ENCODE results near the gene LIMK2. TPM values are rescaled to one million over a fixed set of nuclear protein-coding genes. Genes with fewer than 3 reads are reported as not detected.

Gene LIMK2
- total RNA-seq, 1 donor from 2014 or later = 37.2 TPM

DNA sequence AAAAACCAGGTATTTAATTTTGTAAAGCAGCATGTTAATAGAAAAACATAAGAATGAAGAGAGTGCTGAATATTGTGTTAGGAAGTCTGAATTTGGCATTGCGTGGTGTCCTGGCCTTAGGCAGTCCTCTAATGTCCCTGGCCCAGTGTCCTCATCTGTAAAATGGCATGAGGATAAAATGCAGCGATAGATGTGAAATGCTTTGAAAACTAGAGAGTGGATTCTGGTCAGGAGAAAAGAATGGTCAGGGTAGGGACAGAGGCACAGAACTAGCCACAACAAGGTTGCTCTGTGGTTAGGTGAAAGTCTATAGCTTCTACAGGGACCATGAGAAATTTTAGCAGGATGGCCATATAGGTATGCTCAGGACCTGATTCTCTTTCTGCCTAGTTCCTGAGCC, 33.2 kb upstream of the LIMK2 start:
- no peaks in the 10 kb centered on the region for H3K27me3 ChIP-seq (ENCODE audit: control insufficient read depth, insufficient read depth, low read length)
- peaks cover 2% of the 10 kb centered on the region for H3K36me3 ChIP-seq (ENCODE audit: control insufficient read depth, insufficient read depth, low read length)
- H3K4me3 ChIP-seq (ENCODE audit: low read depth, low read length) = no peak overlapping the region
- no peak for DNase-seq (ENCODE audit: low read depth)
- TF ChIP-seq, protein P1, sequence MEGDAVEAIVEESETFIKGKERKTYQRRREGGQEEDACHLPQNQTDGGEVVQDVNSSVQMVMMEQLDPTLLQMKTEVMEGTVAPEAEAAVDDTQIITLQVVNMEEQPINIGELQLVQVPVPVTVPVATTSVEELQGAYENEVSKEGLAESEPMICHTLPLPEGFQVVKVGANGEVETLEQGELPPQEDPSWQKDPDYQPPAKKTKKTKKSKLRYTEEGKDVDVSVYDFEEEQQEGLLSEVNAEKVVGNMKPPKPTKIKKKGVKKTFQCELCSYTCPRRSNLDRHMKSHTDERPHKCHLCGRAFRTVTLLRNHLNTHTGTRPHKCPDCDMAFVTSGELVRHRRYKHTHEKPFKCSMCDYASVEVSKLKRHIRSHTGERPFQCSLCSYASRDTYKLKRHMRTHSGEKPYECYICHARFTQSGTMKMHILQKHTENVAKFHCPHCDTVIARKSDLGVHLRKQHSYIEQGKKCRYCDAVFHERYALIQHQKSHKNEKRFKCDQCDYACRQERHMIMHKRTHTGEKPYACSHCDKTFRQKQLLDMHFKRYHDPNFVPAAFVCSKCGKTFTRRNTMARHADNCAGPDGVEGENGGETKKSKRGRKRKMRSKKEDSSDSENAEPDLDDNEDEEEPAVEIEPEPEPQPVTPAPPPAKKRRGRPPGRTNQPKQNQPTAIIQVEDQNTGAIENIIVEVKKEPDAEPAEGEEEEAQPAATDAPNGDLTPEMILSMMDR (IDR thresholded peaks at IDR 0.05; ENCODE audit: insufficient read depth, low read length, poor library complexity, severe bottlenecking) = no peak

GRCh38 chr22:31179345-31179744, 32.8 kb upstream of the LIMK2 start:
- Histone ChIP-seq H3K27me3 (ENCODE audit: control insufficient read depth, insufficient read depth, low read length) (no peaks in the 10 kb centered on the region), H3K4me3 (ENCODE audit: low read depth, low read length) (no peak overlapping the region), H3K36me3 (ENCODE audit: control insufficient read depth, insufficient read depth, low read length) (peaks cover 2% of the 10 kb centered on the region)
- TF ChIP-seq, protein P1 (IDR thresholded peaks at IDR 0.05; ENCODE audit: insufficient read depth, low read length, poor library complexity, severe bottlenecking) = no peak
- DNase-seq (ENCODE audit: low read depth) = peak; percentile 52

- Histone ChIP-seq H3K27me3 (ENCODE audit: control insufficient read depth, insufficient read depth, low read length) (no peaks in the 10 kb centered on the region), H3K4me3 (ENCODE audit: low read depth, low read length) (no peak overlapping the region), H3K36me3 (ENCODE audit: control insufficient read depth, insufficient read depth, low read length) (peaks cover 2% of the 10 kb centered on the region)
- TF ChIP-seq, protein P1 (IDR thresholded peaks at IDR 0.05; ENCODE audit: insufficient read depth, low read length, poor library complexity, severe bottlenecking) = no peak
- DNase-seq (ENCODE audit: low read depth) = no peak
Observed at GRCh38 chr22:31184015-31184414, 28.1 kb upstream of the LIMK2 start.

GRCh38 chr22:31185056-31185455, 27.0 kb upstream of the LIMK2 start:
- TF ChIP-seq, protein P1 (IDR thresholded peaks at IDR 0.05; ENCODE audit: insufficient read depth, low read length, poor library complexity, severe bottlenecking) = no peak
- Histone ChIP-seq H3K27me3 (ENCODE audit: control insufficient read depth, insufficient read depth, low read length) (no peaks in the 10 kb centered on the region), H3K36me3 (ENCODE audit: control insufficient read depth, insufficient read depth, low read length) (no peaks in the 10 kb centered on the region), H3K4me3 (ENCODE audit: low read depth, low read length) (no peak overlapping the region)
- no peak for DNase-seq (ENCODE audit: low read depth)

GRCh38 chr22:31187627-31188026, 24.5 kb upstream of the LIMK2 start:
- TF ChIP-seq, protein P1 (IDR thresholded peaks at IDR 0.05; ENCODE audit: insufficient read depth, low read length, poor library complexity, severe bottlenecking) = no peak
- Histone ChIP-seq H3K27me3 (ENCODE audit: control insufficient read depth, insufficient read depth, low read length) (no peaks in the 10 kb centered on the region), H3K36me3 (ENCODE audit: control insufficient read depth, insufficient read depth, low read length) (no peaks in the 10 kb centered on the region)

DNA sequence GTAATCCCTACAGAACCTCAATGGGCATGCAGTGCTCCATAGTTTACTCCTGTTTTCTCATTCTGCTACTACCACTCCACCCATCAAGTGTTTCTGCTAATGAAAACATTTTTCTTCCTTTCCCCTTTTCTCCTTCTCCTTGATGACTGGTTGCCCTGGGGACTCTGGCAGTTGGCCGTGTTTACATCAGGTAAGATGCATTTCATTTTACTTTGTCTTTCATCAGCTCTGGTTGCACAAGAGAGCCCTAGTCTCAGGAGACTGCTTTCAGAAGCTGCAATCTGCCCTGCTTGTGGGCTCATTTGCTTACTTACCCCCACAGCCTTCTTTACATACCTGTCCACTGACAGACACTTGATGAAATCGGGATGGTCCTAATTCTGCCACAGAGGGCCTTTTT, 19.6 kb upstream of the LIMK2 start:
- Histone ChIP-seq H3K4me3 (ENCODE audit: low read depth, low read length) (no peak overlapping the region), H3K36me3 (ENCODE audit: control insufficient read depth, insufficient read depth, low read length) (no peaks in the 10 kb centered on the region), H3K27me3 (ENCODE audit: control insufficient read depth, insufficient read depth, low read length) (no peaks in the 10 kb centered on the region)
- DNase-seq (ENCODE audit: low read depth) = peak; percentile 10
- TF ChIP-seq, protein P1 (IDR thresholded peaks at IDR 0.05; ENCODE audit: insufficient read depth, low read length, poor library complexity, severe bottlenecking) = no peak

More at GRCh38 chr22:31187627-31188026, 24.5 kb upstream of the LIMK2 start:
- DNase-seq (ENCODE audit: low read depth) = no peak
- no peak overlapping the region for H3K4me3 ChIP-seq (ENCODE audit: low read depth, low read length)

Data from kidney epithelial cell (primary cell).